Chondrocyte (in vitro differentiated cells): ENCODE data around the gene HOXB1. TPM values are rescaled to one million over a fixed set of nuclear protein-coding genes. Genes with fewer than 3 reads are reported as not detected.

ENCODE experiments used
- DNase-seq: peaks from one replicate; pipeline ENCODE4 v3.0.0; 2021; ENCODE audit warnings: mixed read lengths, low spot score
- H3K27ac Mint-ChIP-seq: one replicate; pipeline ENCODE4 v1.8.0; 2021; ENCODE audit warnings: mild to moderate bottlenecking, moderate library complexity, mixed read lengths; ENCODE audit not compliant: unreplicated experiment
- H3K27me3 Mint-ChIP-seq: 2 replicates; pipeline ENCODE4 v1.8.0; 2021; ENCODE audit warnings: low read depth, mixed read lengths
- H3K36me3 Mint-ChIP-seq: 2 replicates; pipeline ENCODE4 v1.8.0; 2021; ENCODE audit warnings: low read depth, mixed read lengths
- H3K4me1 Mint-ChIP-seq: 2 replicates; pipeline ENCODE4 v1.8.0; 2021; ENCODE audit warnings: low read depth, mild to moderate bottlenecking, mixed read lengths
- H3K4me3 Mint-ChIP-seq: one replicate; pipeline ENCODE4 v1.8.0; 2021; ENCODE audit warnings: mild to moderate bottlenecking, moderate library complexity, mixed read lengths; ENCODE audit not compliant: unreplicated experiment
- H3K9me3 Mint-ChIP-seq: 2 replicates; pipeline ENCODE4 v1.8.0; 2021; ENCODE audit warnings: low read depth, mixed read lengths
- total RNA-seq: library from RNA; stranded (reverse); gene quantifications from 3 replicates; pipeline ENCODE4 v1.2.1, GENCODE V29; 2021
- TF ChIP-seq, protein P1 (sequence below): fragments of 200-600 bp; sonication (generic); IDR thresholded peaks from 2 replicates; pipeline ENCODE4 v1.5.0; 2021; ENCODE audit warnings: antibody characterized with exemption, mild to moderate bottlenecking, moderate library complexity

HOXB1 gene
- total RNA-seq, 1 donor from 2014 or later = not detected

DNA sequence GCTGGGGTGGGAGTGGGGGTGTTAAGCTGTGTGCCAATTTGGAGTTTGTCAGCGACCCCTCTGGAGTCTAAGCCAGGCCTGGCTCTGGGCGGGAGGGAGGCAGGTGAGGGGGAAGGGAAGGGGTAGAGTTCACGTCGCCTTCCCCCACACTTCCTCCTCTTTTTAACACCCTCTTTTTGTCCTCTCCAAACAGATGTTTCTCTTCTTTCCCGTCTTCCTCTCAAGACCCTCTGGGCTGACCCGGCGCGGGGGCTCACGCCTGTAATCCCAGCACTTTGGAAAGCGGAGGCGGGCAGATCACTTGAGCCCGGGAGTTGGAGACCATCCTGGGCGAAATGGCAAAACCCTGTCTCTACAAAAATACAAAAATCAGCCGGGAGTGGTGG lies 3.3 kb downstream of the HOXB1 start:
- no peaks in the 10 kb centered on the region for H3K4me1 Mint-ChIP-seq
- H3K9me3 Mint-ChIP-seq = no peaks in the 10 kb centered on the region
- TF ChIP-seq, protein P1, sequence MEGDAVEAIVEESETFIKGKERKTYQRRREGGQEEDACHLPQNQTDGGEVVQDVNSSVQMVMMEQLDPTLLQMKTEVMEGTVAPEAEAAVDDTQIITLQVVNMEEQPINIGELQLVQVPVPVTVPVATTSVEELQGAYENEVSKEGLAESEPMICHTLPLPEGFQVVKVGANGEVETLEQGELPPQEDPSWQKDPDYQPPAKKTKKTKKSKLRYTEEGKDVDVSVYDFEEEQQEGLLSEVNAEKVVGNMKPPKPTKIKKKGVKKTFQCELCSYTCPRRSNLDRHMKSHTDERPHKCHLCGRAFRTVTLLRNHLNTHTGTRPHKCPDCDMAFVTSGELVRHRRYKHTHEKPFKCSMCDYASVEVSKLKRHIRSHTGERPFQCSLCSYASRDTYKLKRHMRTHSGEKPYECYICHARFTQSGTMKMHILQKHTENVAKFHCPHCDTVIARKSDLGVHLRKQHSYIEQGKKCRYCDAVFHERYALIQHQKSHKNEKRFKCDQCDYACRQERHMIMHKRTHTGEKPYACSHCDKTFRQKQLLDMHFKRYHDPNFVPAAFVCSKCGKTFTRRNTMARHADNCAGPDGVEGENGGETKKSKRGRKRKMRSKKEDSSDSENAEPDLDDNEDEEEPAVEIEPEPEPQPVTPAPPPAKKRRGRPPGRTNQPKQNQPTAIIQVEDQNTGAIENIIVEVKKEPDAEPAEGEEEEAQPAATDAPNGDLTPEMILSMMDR = no peak
- no peaks in the 10 kb centered on the region for H3K36me3 Mint-ChIP-seq
- H3K27ac Mint-ChIP-seq = no peak overlapping the region
- H3K27me3 Mint-ChIP-seq = peaks cover 81% of the 10 kb centered on the region
- DNase-seq = no peak
- no peak overlapping the region for H3K4me3 Mint-ChIP-seq

DNA sequence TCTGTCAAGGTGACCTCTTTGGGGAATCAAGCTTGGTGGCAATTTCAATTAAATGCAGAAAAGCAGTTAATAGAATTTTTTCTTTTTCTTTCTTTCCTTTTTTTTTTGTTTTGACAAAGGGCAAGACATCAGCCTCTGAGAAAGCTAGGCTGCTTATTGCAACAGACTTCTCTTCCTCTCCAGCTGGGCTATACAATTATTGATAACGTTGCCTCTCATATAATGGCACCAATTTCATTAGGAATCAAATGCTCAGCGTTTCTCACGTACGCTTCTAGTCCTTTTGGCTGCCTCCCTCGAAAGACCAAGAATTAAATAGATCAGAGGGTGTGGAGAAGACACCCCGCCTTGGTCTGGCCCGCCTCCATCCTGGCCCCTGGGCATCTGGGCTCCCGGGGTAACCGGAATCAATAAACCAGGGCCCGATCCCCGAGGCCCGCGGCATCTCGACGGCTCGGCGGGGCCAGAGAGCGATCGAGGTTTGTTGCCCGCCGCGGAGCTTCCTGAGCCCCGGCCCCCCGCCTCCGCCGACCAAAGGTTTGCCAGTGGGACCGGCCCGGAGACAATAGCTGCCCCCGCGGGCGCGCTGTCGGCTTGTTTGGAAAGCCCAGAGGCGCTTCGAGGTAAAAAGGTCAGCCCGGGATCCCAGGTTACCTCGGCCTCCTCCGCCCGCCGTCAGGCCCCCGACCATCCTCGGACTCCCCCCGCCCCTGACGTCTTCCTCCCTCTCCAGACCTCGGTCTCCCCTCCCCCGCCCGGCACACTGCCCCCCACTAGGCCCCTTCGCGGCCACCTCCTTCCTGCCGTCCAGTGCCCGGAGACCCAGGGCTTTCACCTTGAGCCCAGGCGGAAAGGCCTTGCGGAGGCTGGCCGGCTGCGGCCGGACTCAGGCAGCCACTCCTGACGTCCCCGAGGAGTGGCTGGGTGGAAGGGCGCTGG lies 3.9 kb downstream of the HOXB1 start:
- Mint-ChIP-seq H3K4me1 (no peaks in the 10 kb centered on the region), H3K9me3 (no peaks in the 10 kb centered on the region), H3K27ac (no peak overlapping the region), H3K27me3 (peaks cover 82% of the 10 kb centered on the region), H3K36me3 (no peaks in the 10 kb centered on the region), H3K4me3 (no peak overlapping the region)
- TF ChIP-seq, protein P1 = no peak
- no peak for DNase-seq

DNA sequence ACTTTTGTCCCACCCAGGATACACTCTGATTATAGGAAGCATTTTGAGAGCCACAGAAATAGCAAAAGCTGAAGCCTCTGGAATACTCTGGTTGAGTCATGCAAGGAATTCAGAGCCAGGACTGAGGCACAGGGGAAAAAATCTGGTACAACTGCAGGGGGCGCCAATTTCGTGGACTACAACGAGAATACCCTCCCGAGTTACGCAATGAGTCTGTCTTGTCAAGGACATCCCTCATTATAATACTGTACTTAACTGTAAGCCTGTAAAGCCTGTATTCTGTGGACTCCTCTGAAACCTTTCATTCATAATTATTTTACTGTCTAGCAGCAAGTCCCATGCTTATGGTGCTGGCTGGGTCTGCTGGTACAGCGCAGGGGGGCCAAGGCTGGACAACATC lies 7.8 kb downstream of the HOXB1 start:
- no peaks in the 10 kb centered on the region for H3K9me3 Mint-ChIP-seq
- peaks cover 69% of the 10 kb centered on the region for H3K27me3 Mint-ChIP-seq
- DNase-seq = no peak
- TF ChIP-seq, protein P1 = peak; percentile 12
- no peak overlapping the region for H3K27ac Mint-ChIP-seq
- no peak overlapping the region for H3K4me3 Mint-ChIP-seq
- H3K4me1 Mint-ChIP-seq = no peaks in the 10 kb centered on the region
- H3K36me3 Mint-ChIP-seq = no peaks in the 10 kb centered on the region

DNA sequence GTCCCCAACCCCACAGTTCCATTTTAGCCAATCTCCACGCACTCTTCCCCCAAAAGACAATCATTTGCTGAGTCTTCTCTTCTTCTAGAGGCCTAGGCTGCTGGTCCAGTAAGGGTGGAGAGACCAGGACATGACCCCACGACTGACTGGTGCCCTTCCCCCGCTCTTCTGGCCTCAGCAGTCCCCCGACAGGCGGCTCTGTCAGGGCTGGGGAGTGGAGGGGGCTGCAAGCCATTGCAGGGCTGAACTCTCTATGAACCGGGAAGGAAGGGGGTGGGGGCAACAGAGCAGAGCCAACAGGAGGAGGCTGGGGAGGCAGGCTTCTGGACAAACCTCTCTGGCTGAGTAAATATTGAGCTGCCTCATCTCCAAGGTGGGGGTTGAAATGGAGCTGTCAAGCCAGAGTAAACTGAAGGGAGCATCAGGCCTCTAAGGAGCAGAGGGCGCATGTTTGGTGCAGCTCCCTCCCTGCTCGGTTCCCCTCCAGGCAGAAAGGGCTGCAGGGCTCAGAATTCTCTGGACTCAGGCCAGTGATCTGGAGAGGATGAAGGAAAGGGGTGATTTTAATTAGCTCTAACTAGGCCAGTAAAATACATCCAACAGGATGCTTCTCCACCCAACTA lies 8.7 kb downstream of the HOXB1 start:
- peaks cover 72% of the 10 kb centered on the region for H3K27me3 Mint-ChIP-seq
- TF ChIP-seq, protein P1 = no peak
- DNase-seq = no peak
- H3K36me3 Mint-ChIP-seq = no peaks in the 10 kb centered on the region
- H3K4me1 Mint-ChIP-seq = no peaks in the 10 kb centered on the region
- H3K27ac Mint-ChIP-seq = no peak overlapping the region
- H3K4me3 Mint-ChIP-seq = no peak overlapping the region
- no peaks in the 10 kb centered on the region for H3K9me3 Mint-ChIP-seq

DNA sequence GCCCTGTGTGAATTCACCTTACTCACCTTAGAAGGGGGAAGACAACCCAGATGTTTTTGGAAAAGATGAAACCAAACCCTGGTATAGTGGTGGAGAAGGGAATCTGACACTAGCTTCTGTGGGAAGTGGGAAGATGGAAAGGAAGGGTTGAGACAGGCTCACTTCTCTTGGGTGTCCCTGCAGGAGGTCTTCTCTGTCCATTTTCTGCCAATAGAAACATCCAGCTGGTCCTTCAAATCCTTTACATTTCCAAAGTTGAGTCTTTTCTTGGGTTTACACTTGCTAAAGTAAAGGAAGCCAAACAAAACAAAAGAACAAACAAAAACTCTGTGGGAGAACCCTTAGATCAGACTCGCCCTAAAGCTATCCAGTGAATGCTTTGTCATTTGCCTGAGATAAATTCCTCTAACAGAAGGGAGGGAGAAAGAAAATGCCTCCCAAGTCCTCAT lies 10.2 kb downstream of the HOXB1 start:
- Mint-ChIP-seq H3K4me1 (no peaks in the 10 kb centered on the region), H3K4me3 (no peak overlapping the region), H3K27ac (no peak overlapping the region), H3K36me3 (no peaks in the 10 kb centered on the region), H3K9me3 (no peaks in the 10 kb centered on the region), H3K27me3 (peaks cover 71% of the 10 kb centered on the region)
- TF ChIP-seq, protein P1 = no peak
- DNase-seq = no peak
